ENCODE measurements around the gene SULT1C4. TPM values are rescaled to one million over a fixed set of nuclear protein-coding genes. Genes with fewer than 3 reads are reported as not detected.

The SULT1C4 gene
- not detected in 5 replicates for total RNA-seq (2022; extraction: Qiagen RNA extraction; ENCODE audit: low read depth)

DNA sequence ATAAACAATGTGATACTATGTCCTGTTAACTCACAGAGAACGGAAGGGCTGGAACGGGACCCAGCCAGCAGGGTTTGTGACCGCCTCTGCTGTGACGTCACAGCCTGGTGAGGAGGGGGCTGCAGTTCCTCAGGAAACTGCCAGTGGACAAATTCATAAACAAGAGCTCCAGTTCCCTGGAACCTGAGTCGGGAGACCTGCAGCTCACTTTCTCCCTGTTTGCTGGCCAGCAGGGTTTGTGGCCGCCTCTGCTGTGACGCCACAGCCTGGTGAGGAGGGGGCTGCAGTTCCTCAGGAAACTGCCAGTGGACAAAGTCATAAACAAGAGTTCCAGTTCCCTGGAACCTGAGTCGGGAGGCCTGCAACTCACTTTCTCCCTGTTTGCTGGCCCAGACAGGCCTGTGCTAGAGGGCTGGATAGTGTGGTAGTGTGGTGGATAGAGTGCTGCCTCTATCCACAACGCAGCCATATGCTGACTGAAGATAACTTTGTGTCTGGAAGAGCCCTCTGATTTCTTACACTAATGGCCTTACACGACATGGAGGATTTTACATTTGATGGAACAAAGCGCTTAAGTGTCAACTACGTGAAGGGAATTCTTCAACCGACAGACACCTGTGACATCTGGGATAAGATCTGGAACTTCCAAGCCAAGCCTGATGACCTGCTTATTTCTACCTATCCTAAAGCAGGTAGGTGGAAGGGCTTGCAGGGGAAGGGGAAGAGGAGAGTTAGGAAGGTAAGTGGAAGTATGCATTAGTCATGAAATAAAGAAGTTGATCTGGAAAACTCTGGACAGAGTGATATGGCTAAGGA, at the start of gene SULT1C4:
TSS of gene SULT1C4 (plus strand) at position 140 of the 816 bp plus-strand sequence. CDS start at position 524, 384 bp downstream.

Other genes with a start within 250 kb of the SULT1C4 start
- not detected in 5 replicates for gene SULT1C3, start 138.0 kb upstream of the SULT1C4 start, total RNA-seq (2022; extraction: Qiagen RNA extraction; ENCODE audit: low read depth)
- gene SULT1C2, start 89.1 kb upstream of the SULT1C4 start, total RNA-seq (2022; extraction: Qiagen RNA extraction; ENCODE audit: low read depth): 0.29 to 0.85 TPM (median 0.62 TPM) in 5 replicates
- 8.2 to 17.6 TPM (median 17.2 TPM) in 5 replicates for gene GCC2, start 71.3 kb downstream of the SULT1C4 start, total RNA-seq (2022; extraction: Qiagen RNA extraction; ENCODE audit: low read depth)
- gene LIMS1, start 156.5 kb downstream of the SULT1C4 start, total RNA-seq (2022; extraction: Qiagen RNA extraction; ENCODE audit: low read depth): 46.5 to 70.3 TPM (median 68.3 TPM) in 5 replicates